Sigmoid colon (tissue), 4 donors: Measurements from ENCODE around the gene FN1.

ENCODE experiments used
- POLR2AphosphoS5 ChIP-seq, 4 donors: sonication (generic); formaldehyde crosslinking; IDR thresholded peaks; one replicate each; pipeline ENCODE4 v1.6.1; 2017; ENCODE audit warnings: antibody characterized with exemption in 4 of 4
- TF ChIP-seq, protein P1 (sequence below), 4 experiments: fragments of 450-650 bp in 3 of 4; fragments of 200-600 bp in 1 of 4; IDR thresholded peaks; one replicate each; pipeline ENCODE4 v1.5.1; 2016 to 2019; ENCODE audit warnings: antibody characterized with exemption in 4 of 4, mild to moderate bottlenecking in 3 of 4, moderate library complexity in 2 of 4

DNA sequence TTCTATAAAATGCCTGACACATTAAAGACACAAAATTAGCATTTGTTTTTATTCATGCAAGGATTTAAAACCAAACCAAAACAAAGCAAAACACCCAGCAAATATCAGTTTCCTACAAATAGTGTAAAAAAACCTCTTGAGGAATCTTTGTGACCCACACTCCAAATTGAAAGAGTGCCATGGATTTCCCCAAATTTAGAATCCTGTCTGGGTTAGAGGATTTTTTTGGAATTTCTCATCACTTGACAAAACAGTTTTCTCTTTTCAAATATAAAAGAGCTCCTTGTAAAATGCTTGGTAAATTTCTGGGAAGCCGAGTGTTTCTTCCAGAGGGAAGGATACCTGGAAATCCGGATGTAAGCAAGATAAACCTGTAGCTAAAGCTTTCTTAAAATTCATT, 1.7 kb upstream of the FN1 start:
- TF ChIP-seq, protein P1, sequence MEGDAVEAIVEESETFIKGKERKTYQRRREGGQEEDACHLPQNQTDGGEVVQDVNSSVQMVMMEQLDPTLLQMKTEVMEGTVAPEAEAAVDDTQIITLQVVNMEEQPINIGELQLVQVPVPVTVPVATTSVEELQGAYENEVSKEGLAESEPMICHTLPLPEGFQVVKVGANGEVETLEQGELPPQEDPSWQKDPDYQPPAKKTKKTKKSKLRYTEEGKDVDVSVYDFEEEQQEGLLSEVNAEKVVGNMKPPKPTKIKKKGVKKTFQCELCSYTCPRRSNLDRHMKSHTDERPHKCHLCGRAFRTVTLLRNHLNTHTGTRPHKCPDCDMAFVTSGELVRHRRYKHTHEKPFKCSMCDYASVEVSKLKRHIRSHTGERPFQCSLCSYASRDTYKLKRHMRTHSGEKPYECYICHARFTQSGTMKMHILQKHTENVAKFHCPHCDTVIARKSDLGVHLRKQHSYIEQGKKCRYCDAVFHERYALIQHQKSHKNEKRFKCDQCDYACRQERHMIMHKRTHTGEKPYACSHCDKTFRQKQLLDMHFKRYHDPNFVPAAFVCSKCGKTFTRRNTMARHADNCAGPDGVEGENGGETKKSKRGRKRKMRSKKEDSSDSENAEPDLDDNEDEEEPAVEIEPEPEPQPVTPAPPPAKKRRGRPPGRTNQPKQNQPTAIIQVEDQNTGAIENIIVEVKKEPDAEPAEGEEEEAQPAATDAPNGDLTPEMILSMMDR (IDR thresholded peaks at IDR 0.05): no peak
- no peak for TF ChIP-seq POLR2AphosphoS5 (IDR thresholded peaks at IDR 0.05)
